HEK293 (cell line): ENCODE data around the gene JAM3.

ENCODE experiments used
- CTCF ChIA-PET: fragments of 350-600 bp; formaldehyde crosslinking; extraction: SDS; loops from one replicate; lab custom pipeline; 2021; ENCODE audit warnings: antibody characterized with exemption; lab: Yijun Ruan, JAX
- POLR2A ChIA-PET: fragments of 300-600 bp; formaldehyde crosslinking; extraction: SDS; loops from one replicate; lab custom pipeline; 2020; ENCODE audit warnings: antibody characterized with exemption, inconsistent platforms; lab: Yijun Ruan, JAX
- H3K27ac ChIP-seq: fragments of 200-500 bp; sonication (Bioruptor generic); 2 replicates; pipeline ENCODE4 v1.5.1; 2014; ENCODE audit warnings: low read depth, low read length, control low read depth, inconsistent platforms; ENCODE audit errors: extremely low read depth
- H3K36me3 ChIP-seq, 2 experiments: fragments of 200-500 bp in 1 of 2; sonication (Bioruptor generic) in 1 of 2; 1 replicate in 1 of 2; 2 replicates in 1 of 2; pipeline ENCODE4 v1.5.1; 2014 to 2017; ENCODE audit warnings: inconsistent platforms in 2 of 2, low read length in 2 of 2; ENCODE audit not compliant: control insufficient read depth in 2 of 2, insufficient read depth in 1 of 2
- H3K4me1 ChIP-seq: fragments of 200-500 bp; sonication (Bioruptor generic); 2 replicates; pipeline ENCODE4 v1.5.1; 2014; ENCODE audit warnings: mild to moderate bottlenecking, low read length, inconsistent platforms; ENCODE audit not compliant: control insufficient read depth, insufficient read depth
- H3K4me3 ChIP-seq: 2 replicates; pipeline ENCODE4 v1.5.1; 2011; ENCODE audit warnings: low read depth, mild to moderate bottlenecking, control low read depth, low read length, moderate library complexity
- H3K9me3 ChIP-seq: fragments of 200-500 bp; sonication (Bioruptor generic); 2 replicates; pipeline ENCODE4 v1.5.1; 2014; ENCODE audit warnings: low read depth, low read length, inconsistent platforms; ENCODE audit not compliant: control insufficient read depth, insufficient read depth
- BCL11A ChIP-seq: fragments of 450-650 bp; formaldehyde crosslinking; IDR thresholded peaks from 2 replicates; pipeline ENCODE4 v1.5.1; 2016; ENCODE audit warnings: low read depth, missing biosample characterization, missing genetic modification characterization
- EGR2 ChIP-seq: fragments of 450-650 bp; formaldehyde crosslinking; IDR thresholded peaks from 2 replicates; pipeline ENCODE4 v1.5.1; 2016; ENCODE audit warnings: low read depth, missing biosample characterization, missing genetic modification characterization
- HOXD13 ChIP-seq: sonication (generic); formaldehyde crosslinking; IDR thresholded peaks from 2 replicates; pipeline ENCODE4 v1.8.0; 2022; ENCODE audit warnings: missing genetic modification reagents, borderline replicate concordance
- PATZ1 ChIP-seq: fragments of 450-650 bp; formaldehyde crosslinking; IDR thresholded peaks from 2 replicates; pipeline ENCODE4 v1.5.1; 2016; ENCODE audit warnings: missing biosample characterization, missing genetic modification characterization
- PRDM1 ChIP-seq: fragments of 450-650 bp; formaldehyde crosslinking; IDR thresholded peaks from 2 replicates; pipeline ENCODE4; 2016; ENCODE audit warnings: missing biosample characterization, missing genetic modification characterization
- SETDB1 ChIP-seq: IDR thresholded peaks from one replicate; pipeline ENCODE4 v1.6.1; 2017; ENCODE audit warnings: mild to moderate bottlenecking, low read length, moderate library complexity, mixed read lengths; ENCODE audit not compliant: insufficient read length
- SP7 ChIP-seq: fragments of 450-650 bp; formaldehyde crosslinking; IDR thresholded peaks from 2 replicates; pipeline ENCODE4 v1.5.1; 2016; ENCODE audit warnings: missing biosample characterization, missing genetic modification characterization
- TRIM28 ChIP-seq: IDR thresholded peaks from 2 replicates; pipeline ENCODE4 v1.6.1; 2011; ENCODE audit warnings: low read length, control low read depth, borderline replicate concordance
- WT1 ChIP-seq: fragments of 450-650 bp; formaldehyde crosslinking; IDR thresholded peaks from 2 replicates; pipeline ENCODE4 v1.5.1; 2016; ENCODE audit warnings: missing biosample characterization, missing genetic modification characterization
- YY2 ChIP-seq: fragments of 450-650 bp; formaldehyde crosslinking; IDR thresholded peaks from 2 replicates; pipeline ENCODE4 v1.5.1; 2016; ENCODE audit warnings: missing biosample characterization, missing genetic modification characterization
- ZBTB20 ChIP-seq: fragments of 450-650 bp; formaldehyde crosslinking; IDR thresholded peaks from 2 replicates; pipeline ENCODE4 v1.5.1; 2016; ENCODE audit warnings: missing biosample characterization, missing genetic modification characterization
- ZBTB7A ChIP-seq: fragments of 450-650 bp; formaldehyde crosslinking; IDR thresholded peaks from 2 replicates; pipeline ENCODE4 v1.5.1; 2016; ENCODE audit warnings: low read depth, missing biosample characterization, missing genetic modification characterization
- ZEB2 ChIP-seq: fragments of 450-650 bp; formaldehyde crosslinking; IDR thresholded peaks from 2 replicates; pipeline ENCODE4 v1.5.1; 2016; ENCODE audit warnings: missing biosample characterization, missing genetic modification characterization
- ZFHX2 ChIP-seq: fragments of 450-650 bp; formaldehyde crosslinking; conservative IDR thresholded peaks from 2 replicates; pipeline ENCODE4 v1.5.1; 2016; ENCODE audit warnings: missing biosample characterization, missing genetic modification characterization
- ZFP37 ChIP-seq: fragments of 450-650 bp; formaldehyde crosslinking; IDR thresholded peaks from 2 replicates; pipeline ENCODE4 v1.5.1; 2016; ENCODE audit warnings: missing biosample characterization, missing genetic modification characterization
- ZIC2 ChIP-seq: fragments of 450-650 bp; formaldehyde crosslinking; IDR thresholded peaks from 2 replicates; pipeline ENCODE4 v1.5.1; 2016; ENCODE audit warnings: missing biosample characterization, missing genetic modification characterization
- ZNF138 ChIP-seq: fragments of 450-650 bp; formaldehyde crosslinking; IDR thresholded peaks from 2 replicates; pipeline ENCODE4 v1.5.1; 2016; ENCODE audit warnings: missing biosample characterization, missing genetic modification characterization, borderline replicate concordance
- ZNF19 ChIP-seq: fragments of 450-650 bp; formaldehyde crosslinking; IDR thresholded peaks from 2 replicates; pipeline ENCODE4; 2016; ENCODE audit warnings: missing biosample characterization, missing genetic modification characterization, low read depth
- ZNF24 ChIP-seq: fragments of 450-650 bp; formaldehyde crosslinking; IDR thresholded peaks from 2 replicates; pipeline ENCODE4 v1.5.1; 2016; ENCODE audit warnings: missing biosample characterization, missing genetic modification characterization
- ZNF274 ChIP-seq, 2 experiments: fragments of 200-500 bp in 1 of 2; fragments of 450-650 bp in 1 of 2; sonication (Bioruptor generic) in 1 of 2; formaldehyde crosslinking in 1 of 2; IDR thresholded peaks; 2 replicates each; pipeline versions ENCODE4 v1.5.1 to v1.6.1; 2014 to 2016; ENCODE audit warnings: borderline replicate concordance in 1 of 2, inconsistent platforms in 1 of 2, low read length in 1 of 2, missing biosample characterization in 1 of 2, missing genetic modification characterization in 1 of 2
- ZNF350 ChIP-seq: fragments of 450-650 bp; formaldehyde crosslinking; IDR thresholded peaks from 2 replicates; pipeline ENCODE4 v1.5.0; 2017; ENCODE audit warnings: missing biosample characterization, mild to moderate bottlenecking, missing genetic modification characterization
- ZNF37A ChIP-seq: fragments of 450-650 bp; IDR thresholded peaks from 2 replicates; pipeline ENCODE4 v1.5.1; 2018; ENCODE audit warnings: missing biosample characterization, missing genetic modification characterization
- ZNF544 ChIP-seq: fragments of 450-650 bp; formaldehyde crosslinking; IDR thresholded peaks from 2 replicates; pipeline ENCODE4 v1.5.0; 2017; ENCODE audit warnings: missing biosample characterization, missing genetic modification characterization
- ZNF600 ChIP-seq: fragments of 450-650 bp; formaldehyde crosslinking; IDR thresholded peaks from 2 replicates; pipeline ENCODE4 v1.5.1; 2016; ENCODE audit warnings: missing biosample characterization, missing genetic modification characterization
- ZNF610 ChIP-seq: fragments of 450-650 bp; formaldehyde crosslinking; IDR thresholded peaks from 2 replicates; pipeline ENCODE4 v1.5.1; 2016; ENCODE audit warnings: missing biosample characterization, missing genetic modification characterization, borderline replicate concordance
- ZNF624 ChIP-seq: fragments of 450-650 bp; formaldehyde crosslinking; IDR thresholded peaks from 2 replicates; pipeline ENCODE4 v1.5.1; 2017; ENCODE audit warnings: missing biosample characterization, missing genetic modification characterization
- ZNF701 ChIP-seq: fragments of 450-650 bp; formaldehyde crosslinking; IDR thresholded peaks from 2 replicates; pipeline ENCODE4 v1.5.1; 2016; ENCODE audit warnings: missing biosample characterization, missing genetic modification characterization
- ZNF843 ChIP-seq: fragments of 450-650 bp; formaldehyde crosslinking; IDR thresholded peaks from 2 replicates; pipeline ENCODE4 v1.5.1; 2016; ENCODE audit warnings: missing biosample characterization, missing genetic modification characterization
- ZSCAN30 ChIP-seq: fragments of 450-650 bp; IDR thresholded peaks from 2 replicates; pipeline ENCODE4 v1.5.1; 2018; ENCODE audit warnings: missing biosample characterization, mild to moderate bottlenecking, missing genetic modification characterization, moderate library complexity
- TF ChIP-seq, protein P1 (sequence below): IDR thresholded peaks from 2 replicates; pipeline ENCODE4 v1.6.1; 2011; ENCODE audit warnings: mild to moderate bottlenecking, low read depth, low read length, borderline replicate concordance

Gene JAM3

DNA sequence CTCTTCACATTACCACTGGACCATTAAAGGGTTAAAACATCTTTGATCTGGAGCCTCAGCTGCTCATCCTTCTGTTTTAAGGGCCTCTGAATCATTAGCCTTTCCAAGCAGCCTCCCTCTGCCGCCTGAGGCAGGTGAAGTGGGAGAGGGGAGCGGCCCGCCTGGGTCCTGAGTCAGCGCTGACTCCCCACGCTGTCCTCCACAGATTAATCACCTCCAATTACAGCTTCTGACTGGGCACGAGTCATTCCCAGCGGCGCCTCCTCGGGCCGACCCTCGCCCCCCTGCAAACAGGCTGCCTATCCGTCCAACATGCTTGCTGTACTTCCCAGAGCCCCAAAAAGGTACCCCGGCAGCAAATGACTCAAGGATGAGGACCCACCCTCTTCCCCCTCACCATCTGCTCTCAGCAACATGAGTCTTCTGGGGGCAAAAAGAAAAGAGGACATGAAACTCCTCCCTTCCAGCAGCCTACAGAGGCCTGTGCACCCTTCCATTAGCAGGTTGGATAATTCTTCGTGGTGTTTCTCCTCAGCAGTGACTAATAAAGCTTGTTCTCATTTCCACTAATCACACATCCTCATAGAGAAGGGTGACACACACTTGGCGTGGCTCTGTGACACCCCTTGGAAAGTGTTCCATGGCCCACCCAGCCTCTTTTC lies 44.3 kb upstream of the JAM3 start:
- ChIA-PET POLR2A (no interaction called here), CTCF (interaction anchor here (1.1 to 2.1 kb wide), 2 partner anchors 8 to 26 kb away, joined by 4 to 8 read pairs; no protein-coding TSS in a partner anchor)
- Histone ChIP-seq H3K27ac (no peak overlapping the region), H3K4me3 (no peak overlapping the region), H3K36me3 (no peaks in the 10 kb centered on the region), H3K4me1 (no peaks in the 10 kb centered on the region), H3K9me3 (no peaks in the 10 kb centered on the region)
- TF ChIP-seq HOXD13 (CRISPR knock-in tag): no peak
- no peak for TF ChIP-seq ZEB2 (tag by site-specific recombination)
- no peak for TF ChIP-seq ZNF24 (tag by site-specific recombination)
- TF ChIP-seq ZFP37 (tag by site-specific recombination): no peak
- peak; percentile 30; the same call in 1 of the 2 replicates for TF ChIP-seq EGR2
- TF ChIP-seq ZNF138 (tag by site-specific recombination): no peak
- peak; percentile 27; the same call in 1 of the 2 replicates for TF ChIP-seq ZFHX2 (tag by site-specific recombination)
- TF ChIP-seq ZIC2: 0 out of 2 replicates have a peak, but pooled peaks have one; percentile 22
- TF ChIP-seq SP7: 0 out of 2 replicates have a peak, but pooled peaks have one; percentile 19
- 0 out of 2 replicates have a peak, but pooled peaks have one; percentile 17 for TF ChIP-seq WT1

GRCh38 chr11:134025082-134025429 lies 43.8 kb upstream of the JAM3 start:
- no peak overlapping the region for H3K27ac ChIP-seq
- POLR2A ChIA-PET: interaction anchor here (1.2 kb wide), 1 partner anchor 9 kb away, joined by 4 read pairs; no protein-coding TSS in a partner anchor
- CTCF ChIA-PET: interaction anchor here (0.7 to 2.1 kb wide), 4 partner anchors 8 to 77 kb away, joined by 4 to 8 read pairs (median 4); no protein-coding TSS in a partner anchor
- TF ChIP-seq ZNF544 (tag by site-specific recombination) (no peak), ZNF624 (no peak), ZEB2 (tag by site-specific recombination) (no peak), TRIM28 (no peak), SETDB1 (no peak), PRDM1 (no peak), ZSCAN30 (no peak), ZNF701 (tag by site-specific recombination) (no peak), ZNF843 (no peak), BCL11A (tag by site-specific recombination) (no peak), ZNF37A (tag by site-specific recombination) (no peak), YY2 (tag by site-specific recombination) (no peak), ZBTB7A (tag by site-specific recombination) (no peak)
- TF ChIP-seq, protein P1, sequence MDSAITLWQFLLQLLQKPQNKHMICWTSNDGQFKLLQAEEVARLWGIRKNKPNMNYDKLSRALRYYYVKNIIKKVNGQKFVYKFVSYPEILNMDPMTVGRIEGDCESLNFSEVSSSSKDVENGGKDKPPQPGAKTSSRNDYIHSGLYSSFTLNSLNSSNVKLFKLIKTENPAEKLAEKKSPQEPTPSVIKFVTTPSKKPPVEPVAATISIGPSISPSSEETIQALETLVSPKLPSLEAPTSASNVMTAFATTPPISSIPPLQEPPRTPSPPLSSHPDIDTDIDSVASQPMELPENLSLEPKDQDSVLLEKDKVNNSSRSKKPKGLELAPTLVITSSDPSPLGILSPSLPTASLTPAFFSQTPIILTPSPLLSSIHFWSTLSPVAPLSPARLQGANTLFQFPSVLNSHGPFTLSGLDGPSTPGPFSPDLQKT: no peak
- no peaks in the 10 kb centered on the region for H3K9me3 ChIP-seq
- H3K4me1 ChIP-seq: no peaks in the 10 kb centered on the region
- H3K36me3 ChIP-seq: no peaks in the 10 kb centered on the region
- no peak overlapping the region for H3K4me3 ChIP-seq

DNA sequence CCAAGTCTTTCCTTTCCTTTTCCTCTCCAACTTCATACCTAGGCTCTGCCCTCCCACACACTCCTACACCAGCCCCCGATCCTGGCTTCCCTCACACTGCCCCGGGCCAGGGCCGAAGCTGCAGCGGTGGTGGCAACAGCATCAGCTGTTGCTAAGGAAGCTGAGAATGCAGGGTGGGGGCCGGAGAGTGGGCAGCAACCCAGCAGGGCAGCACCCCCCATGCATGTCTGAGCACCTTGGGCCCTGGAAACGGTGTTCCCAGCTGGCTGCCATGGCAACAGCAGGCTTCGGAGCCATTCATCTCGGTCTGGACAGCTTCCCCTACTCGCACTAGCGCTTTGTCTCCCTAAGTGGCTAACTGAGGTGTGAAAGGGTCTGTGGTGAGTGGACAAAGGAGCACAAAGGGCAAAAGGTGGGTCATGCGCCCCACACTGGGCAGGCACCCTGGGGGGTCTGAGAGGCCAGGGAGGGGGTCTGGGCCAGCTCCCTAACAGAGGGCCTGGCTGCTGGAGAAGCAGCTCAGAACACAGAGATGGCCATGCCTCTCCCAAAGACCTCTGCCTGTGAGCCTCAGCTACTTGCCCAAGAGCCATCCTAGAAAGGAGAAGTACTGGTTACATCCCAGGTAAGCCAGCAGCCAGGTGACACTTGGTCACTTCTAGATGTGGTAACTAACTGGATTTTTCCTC lies 42.1 kb upstream of the JAM3 start:
- ChIA-PET POLR2A (no interaction called here), CTCF (interaction anchor here (1.5 kb wide), 1 partner anchor 14 kb away, joined by 6 read pairs; no protein-coding TSS in a partner anchor)
- Histone ChIP-seq H3K4me3 (no peak overlapping the region), H3K27ac (no peak overlapping the region), H3K4me1 (no peaks in the 10 kb centered on the region), H3K36me3 (no peaks in the 10 kb centered on the region), H3K9me3 (no peaks in the 10 kb centered on the region)
- TF ChIP-seq ZNF274 (IDR thresholded peaks at IDR 0.05; ENCODE audit: low read length): no peak
- TF ChIP-seq ZNF274 (tag by site-specific recombination; IDR thresholded peaks at IDR 0.05; ENCODE audit: borderline replicate concordance): no peak
- TF ChIP-seq PATZ1 (tag by site-specific recombination): 0 out of 2 replicates have a peak, but pooled peaks have one; percentile 34
- no peak for TF ChIP-seq ZNF610 (tag by site-specific recombination)
- TF ChIP-seq ZNF600 (tag by site-specific recombination): peak; percentile 73
- no peak for TF ChIP-seq ZNF350 (tag by site-specific recombination)
- peak; percentile 66 for TF ChIP-seq ZIC2
- no peak for TF ChIP-seq ZNF19 (tag by site-specific recombination)
- peak; percentile 86 for TF ChIP-seq EGR2
- TF ChIP-seq ZFHX2 (tag by site-specific recombination): peak; percentile 91
- TF ChIP-seq ZBTB20 (tag by site-specific recombination): peak; percentile 58
